GM08714 (cell line): ENCODE measurements around the gene CLEC3B.
"Not testable (repeated sequence)": the region's sequence is repeated elsewhere in the genome, so short reads cannot be mapped to it uniquely, and the experiment has no call there.

Source experiments
- H3K4me3 ChIP-seq: fragments of 200-500 bp; sonication (Bioruptor generic); 2 replicates; pipeline ENCODE4 v1.5.1; 2014; ENCODE audit warnings: mild to moderate bottlenecking, low read length, inconsistent platforms
- ZNF274 ChIP-seq: IDR thresholded peaks from 2 replicates; pipeline ENCODE4 v1.6.1; 2012; ENCODE audit warnings: mild to moderate bottlenecking, low read depth, low read length

CLEC3B gene

GRCh38 chr3:45037720-45038455 lies 11.8 kb downstream of the CLEC3B start:
- no peak overlapping the region for H3K4me3 ChIP-seq

GRCh38 chr3:45041666-45042065 lies 15.6 kb downstream of the CLEC3B start:
- no peak for TF ChIP-seq ZNF274
- H3K4me3 ChIP-seq = no peak overlapping the region

More at GRCh38 chr3:45037720-45038455, 11.8 kb downstream of the CLEC3B start:
- no peak for TF ChIP-seq ZNF274

GRCh38 chr3:45042162-45042561 lies 16.1 kb downstream of the CLEC3B start:
- TF ChIP-seq ZNF274 = no peak
- no peak overlapping the region for H3K4me3 ChIP-seq

GRCh38 chr3:45043728-45044299 lies 17.7 kb downstream of the CLEC3B start:
- no peak overlapping the region for H3K4me3 ChIP-seq
- TF ChIP-seq ZNF274 = no peak

GRCh38 chr3:45048244-45048643 lies 22.1 kb downstream of the CLEC3B start:
- no peak overlapping the region for H3K4me3 ChIP-seq
- no peak for TF ChIP-seq ZNF274

- TF ChIP-seq ZNF274 = no peak
- H3K4me3 ChIP-seq = no peak overlapping the region
These were observed 23.7 kb downstream of the CLEC3B start for GRCh38 chr3:45049807-45050206.

- no peak overlapping the region for H3K4me3 ChIP-seq
- no peak for TF ChIP-seq ZNF274
These were observed 25.6 kb downstream of the CLEC3B start for GRCh38 chr3:45051685-45052084.

- not testable (repeated sequence) for H3K4me3 ChIP-seq
These were observed 27.7 kb downstream of the CLEC3B start for GRCh38 chr3:45053805-45054195.

- no peak for TF ChIP-seq ZNF274
- H3K4me3 ChIP-seq = no peak overlapping the region
These were observed 28.2 kb downstream of the CLEC3B start for GRCh38 chr3:45054196-45054857.

GRCh38 chr3:45055032-45055410 lies 28.9 kb downstream of the CLEC3B start:
- no peak overlapping the region for H3K4me3 ChIP-seq
- TF ChIP-seq ZNF274 = no peak

- H3K4me3 ChIP-seq = no peak overlapping the region
- TF ChIP-seq ZNF274 = no peak
These were observed 29.5 kb downstream of the CLEC3B start for GRCh38 chr3:45055411-45056143.

GRCh38 chr3:45056608-45057301 lies 30.7 kb downstream of the CLEC3B start:
- H3K4me3 ChIP-seq = no peak overlapping the region
- no peak for TF ChIP-seq ZNF274

- no peak for TF ChIP-seq ZNF274
- no peak overlapping the region for H3K4me3 ChIP-seq
These were observed 31.5 kb downstream of the CLEC3B start for GRCh38 chr3:45057557-45057956.

GRCh38 chr3:45059132-45059531 lies 33.0 kb downstream of the CLEC3B start:
- no peak for TF ChIP-seq ZNF274

More at GRCh38 chr3:45059132-45059531, 33.0 kb downstream of the CLEC3B start:
- no peak overlapping the region for H3K4me3 ChIP-seq
